HG02588 (cell line): ENCODE measurements around the gene DDX56.
A peak's percentile ranks its signal among the peaks of the same experiment; 100 is the strongest.
"Not testable (repeated sequence)": the region's sequence is repeated elsewhere in the genome, so short reads cannot be mapped to it uniquely, and the experiment has no call there.

ENCODE experiments used
- ATAC-seq: cut with Tn5 transposase; IDR thresholded peaks from one replicate; pipeline ENCODE4 v1.9.1; 2021; ENCODE audit warnings: mild to moderate bottlenecking, moderate library complexity; ENCODE audit not compliant: unreplicated experiment

The DDX56 gene

GRCh38 chr7:44597181-44597580, 23.5 kb upstream of the DDX56 start:
- not testable (repeated sequence) for ATAC-seq

- no peak for ATAC-seq
These were observed 22.4 kb upstream of the DDX56 start for GRCh38 chr7:44595934-44596635.

- ATAC-seq, result no peak
These were observed 17.2 kb upstream of the DDX56 start for GRCh38 chr7:44590910-44591309.

- ATAC-seq, result no peak
These were observed 14.4 kb upstream of the DDX56 start for GRCh38 chr7:44587843-44588711.

GRCh38 chr7:44583146-44583865, 9.6 kb upstream of the DDX56 start:
- no peak for ATAC-seq

GRCh38 chr7:44581879-44582603, 8.3 kb upstream of the DDX56 start, which contains the start of gene TMED4:
Gene TMED4 (minus strand): TSS chr7:44582231. CDS start chr7:44582206, 25 bp downstream.
- peak; percentile 88 for ATAC-seq

GRCh38 chr7:44580945-44581878, 7.5 kb upstream of the DDX56 start:
- peak; percentile 26 for ATAC-seq

- ATAC-seq, result no peak
These were observed 2.5 kb upstream of the DDX56 start for GRCh38 chr7:44576228-44576627.

- ATAC-seq, result no peak
These were observed 1.3 kb upstream of the DDX56 start for GRCh38 chr7:44575054-44575453.

GRCh38 chr7:44574287-44574872, 672 bp upstream of the DDX56 start:
- no peak for ATAC-seq

- ATAC-seq, result no peak
These were observed 937 bp downstream of the DDX56 start for GRCh38 chr7:44572771-44573170.

- no peak for ATAC-seq
These were observed 3.7 kb downstream of the DDX56 start for GRCh38 chr7:44569959-44570358.

GRCh38 chr7:44568771-44569560, 4.7 kb downstream of the DDX56 start:
- ATAC-seq, result no peak

- ATAC-seq, result no peak
These were observed 5.8 kb downstream of the DDX56 start for GRCh38 chr7:44567884-44568283.

GRCh38 chr7:44566680-44567079, 7.0 kb downstream of the DDX56 start:
- no peak for ATAC-seq

GRCh38 chr7:44565795-44566559, 7.7 kb downstream of the DDX56 start:
- no peak for ATAC-seq

GRCh38 chr7:44565097-44565794, 8.5 kb downstream of the DDX56 start:
- no peak for ATAC-seq
